Measurements from ENCODE around the gene CUX1.

Gene CUX1

DNA sequence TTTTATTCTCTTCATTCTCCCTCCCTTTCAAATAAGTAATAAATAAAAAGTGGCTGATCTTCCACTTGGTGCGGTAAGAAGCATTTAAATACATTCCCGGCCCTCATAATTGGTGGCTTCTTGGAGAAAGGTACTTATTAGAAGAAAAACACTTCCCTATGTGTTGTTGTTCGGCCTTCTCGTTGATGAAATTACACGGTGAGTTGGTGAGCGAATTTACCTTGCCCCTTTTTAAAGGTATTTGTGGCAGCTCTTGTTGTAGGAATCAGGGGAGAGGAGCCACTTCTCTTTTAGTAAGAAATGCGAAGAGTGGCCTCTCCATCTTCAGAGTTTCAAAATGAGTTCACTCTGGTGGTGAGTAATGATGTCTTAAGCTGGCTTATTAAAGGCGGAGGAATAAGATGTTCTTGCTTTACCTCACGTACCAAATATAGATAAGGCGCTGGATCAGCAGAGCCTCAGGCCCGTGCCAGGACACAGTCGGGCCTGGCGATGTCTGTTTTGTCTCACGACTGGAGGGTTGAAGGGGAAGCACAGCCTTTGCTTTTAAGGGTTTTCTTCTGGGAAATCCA lies 135.9 kb downstream of the CUX1 start:
- Mint-ChIP-seq H3K4me1 (peaks cover 51% of the 10 kb centered on the region), H3K27me3 (ENCODE audit: low read depth, poor library complexity) (no peaks in the 10 kb centered on the region), H3K4me3 (no peak overlapping the region), H3K9me3 (no peaks in the 10 kb centered on the region), H3K36me3 (ENCODE audit: low read depth) (peaks cover 31% of the 10 kb centered on the region), H3K27ac (peak overlapping the region; percentile 81)
- no peak for DNase-seq
- TF ChIP-seq, protein P1, sequence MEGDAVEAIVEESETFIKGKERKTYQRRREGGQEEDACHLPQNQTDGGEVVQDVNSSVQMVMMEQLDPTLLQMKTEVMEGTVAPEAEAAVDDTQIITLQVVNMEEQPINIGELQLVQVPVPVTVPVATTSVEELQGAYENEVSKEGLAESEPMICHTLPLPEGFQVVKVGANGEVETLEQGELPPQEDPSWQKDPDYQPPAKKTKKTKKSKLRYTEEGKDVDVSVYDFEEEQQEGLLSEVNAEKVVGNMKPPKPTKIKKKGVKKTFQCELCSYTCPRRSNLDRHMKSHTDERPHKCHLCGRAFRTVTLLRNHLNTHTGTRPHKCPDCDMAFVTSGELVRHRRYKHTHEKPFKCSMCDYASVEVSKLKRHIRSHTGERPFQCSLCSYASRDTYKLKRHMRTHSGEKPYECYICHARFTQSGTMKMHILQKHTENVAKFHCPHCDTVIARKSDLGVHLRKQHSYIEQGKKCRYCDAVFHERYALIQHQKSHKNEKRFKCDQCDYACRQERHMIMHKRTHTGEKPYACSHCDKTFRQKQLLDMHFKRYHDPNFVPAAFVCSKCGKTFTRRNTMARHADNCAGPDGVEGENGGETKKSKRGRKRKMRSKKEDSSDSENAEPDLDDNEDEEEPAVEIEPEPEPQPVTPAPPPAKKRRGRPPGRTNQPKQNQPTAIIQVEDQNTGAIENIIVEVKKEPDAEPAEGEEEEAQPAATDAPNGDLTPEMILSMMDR (IDR thresholded peaks at IDR 0.05), result no peak

DNA sequence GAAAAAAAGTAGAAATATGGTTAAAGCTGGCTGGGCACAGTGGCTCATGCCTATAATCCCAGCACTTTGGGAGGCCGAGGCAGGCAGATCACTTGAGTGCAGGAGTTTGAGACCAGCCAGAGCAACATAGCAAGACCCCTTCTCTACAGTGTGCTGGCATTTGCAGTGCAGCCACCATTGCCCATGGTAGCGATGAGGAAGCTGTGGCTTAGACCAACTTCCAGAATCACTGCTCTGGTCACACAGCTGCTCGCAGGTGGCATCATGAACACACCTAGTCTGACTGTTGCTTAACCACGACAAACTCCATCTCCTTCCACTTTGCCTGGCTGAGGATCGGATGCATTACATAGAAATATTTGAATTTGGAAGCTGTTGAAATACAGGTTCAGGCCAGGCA lies 137.1 kb downstream of the CUX1 start:
- Mint-ChIP-seq H3K27me3 (ENCODE audit: low read depth, poor library complexity) (no peaks in the 10 kb centered on the region), H3K4me3 (no peak overlapping the region), H3K36me3 (ENCODE audit: low read depth) (peaks cover 27% of the 10 kb centered on the region), H3K27ac (no peak overlapping the region), H3K9me3 (no peaks in the 10 kb centered on the region), H3K4me1 (peaks cover 59% of the 10 kb centered on the region)
- TF ChIP-seq, protein P1 (IDR thresholded peaks at IDR 0.05), result no peak
- no peak for DNase-seq

DNA sequence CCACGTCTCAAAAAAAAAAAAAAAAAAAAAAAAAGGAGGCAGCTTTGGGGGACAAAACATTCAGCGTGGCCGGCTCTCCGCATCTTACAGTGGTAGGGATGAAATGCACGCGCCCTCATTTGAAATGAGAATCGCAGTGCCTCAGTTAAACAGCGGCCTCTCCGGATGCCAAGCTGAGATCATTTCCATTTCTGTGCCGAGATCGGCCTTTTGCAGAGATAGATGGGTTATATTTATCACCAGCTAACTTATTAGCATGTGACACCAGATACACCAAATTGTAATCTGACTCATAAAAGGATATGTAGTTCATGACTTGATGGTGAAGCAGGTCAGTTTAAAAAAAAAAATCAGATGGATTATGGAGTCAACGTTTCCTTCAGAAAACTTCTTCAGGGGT lies 138.7 kb downstream of the CUX1 start:
- Mint-ChIP-seq H3K27ac (no peak overlapping the region), H3K27me3 (ENCODE audit: low read depth, poor library complexity) (no peaks in the 10 kb centered on the region), H3K9me3 (no peaks in the 10 kb centered on the region), H3K4me3 (no peak overlapping the region), H3K4me1 (peaks cover 62% of the 10 kb centered on the region), H3K36me3 (ENCODE audit: low read depth) (peaks cover 25% of the 10 kb centered on the region)
- TF ChIP-seq, protein P1 (IDR thresholded peaks at IDR 0.05), result no peak
- no peak for DNase-seq

DNA sequence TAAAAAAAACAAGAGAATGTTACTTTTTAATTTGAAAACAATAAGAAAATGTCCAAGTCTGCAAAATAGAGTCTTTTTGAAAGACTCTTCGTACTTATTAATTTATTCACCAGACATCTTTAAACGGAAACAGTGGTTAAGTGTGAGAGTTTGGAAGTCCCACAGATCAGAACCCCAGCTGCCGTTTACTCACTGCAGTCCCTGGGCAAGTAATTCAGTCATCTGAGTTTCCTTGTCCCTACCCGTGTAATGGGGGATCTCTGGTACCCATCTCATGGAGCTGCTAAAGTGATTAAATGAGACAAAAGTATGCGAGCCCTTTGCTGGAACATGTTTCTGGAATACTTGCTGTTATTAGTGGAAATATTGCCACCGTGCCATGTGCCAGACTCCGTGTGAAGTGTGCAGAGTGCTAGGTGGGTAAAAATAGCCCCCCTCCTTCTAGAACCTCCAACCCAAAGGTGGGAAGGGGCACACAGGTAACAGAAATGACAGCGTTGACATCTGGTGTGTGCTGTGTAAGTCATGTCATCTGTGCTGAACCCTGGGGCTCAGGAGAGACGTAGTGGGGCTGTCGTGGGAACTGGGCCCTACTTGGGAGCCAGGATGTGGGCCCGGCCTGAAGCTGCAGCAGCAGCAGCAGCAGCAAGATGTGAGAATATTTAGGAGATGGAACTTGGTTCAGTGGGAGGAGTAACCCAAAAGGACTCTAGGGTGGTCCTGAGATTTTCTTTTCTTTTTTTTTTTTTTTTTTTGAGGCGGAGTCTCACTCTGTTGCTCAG lies 140.5 kb downstream of the CUX1 start:
- DNase-seq, result no peak
- peaks cover 65% of the 10 kb centered on the region for H3K4me1 Mint-ChIP-seq
- H3K27ac Mint-ChIP-seq, result no peak overlapping the region
- TF ChIP-seq, protein P1 (IDR thresholded peaks at IDR 0.05), result no peak
- no peak overlapping the region for H3K4me3 Mint-ChIP-seq
- H3K36me3 Mint-ChIP-seq (ENCODE audit: low read depth), result peaks cover 19% of the 10 kb centered on the region
- H3K9me3 Mint-ChIP-seq, result no peaks in the 10 kb centered on the region
- H3K27me3 Mint-ChIP-seq (ENCODE audit: low read depth, poor library complexity), result peaks cover 3% of the 10 kb centered on the region

DNA sequence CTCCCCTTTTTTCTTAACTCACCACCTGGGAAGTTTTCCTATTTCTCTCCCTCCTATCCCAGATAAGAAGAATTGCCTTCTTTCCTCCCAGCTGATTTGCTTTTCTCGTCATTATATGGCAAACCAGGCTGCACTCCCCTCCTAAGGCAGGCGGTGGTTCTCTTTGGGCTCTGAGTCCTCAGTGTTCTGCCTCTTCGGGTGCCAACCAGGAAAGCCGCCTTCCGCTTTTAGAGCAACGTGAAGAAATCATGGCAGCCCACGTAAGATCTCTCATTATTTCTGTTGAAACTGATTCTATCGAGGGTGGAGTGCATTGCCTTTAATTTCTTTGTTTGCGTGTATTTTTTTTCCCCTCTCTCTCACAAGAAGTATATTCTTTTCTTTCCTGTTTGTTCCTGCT lies 141.9 kb downstream of the CUX1 start:
- peaks cover 63% of the 10 kb centered on the region for H3K4me1 Mint-ChIP-seq
- no peak for DNase-seq
- H3K4me3 Mint-ChIP-seq, result no peak overlapping the region
- peaks cover 3% of the 10 kb centered on the region for H3K27me3 Mint-ChIP-seq (ENCODE audit: low read depth, poor library complexity)
- H3K9me3 Mint-ChIP-seq, result no peaks in the 10 kb centered on the region
- H3K27ac Mint-ChIP-seq, result peak overlapping the region; percentile 69
- TF ChIP-seq, protein P1 (IDR thresholded peaks at IDR 0.05), result no peak
- peaks cover 9% of the 10 kb centered on the region for H3K36me3 Mint-ChIP-seq (ENCODE audit: low read depth)

DNA sequence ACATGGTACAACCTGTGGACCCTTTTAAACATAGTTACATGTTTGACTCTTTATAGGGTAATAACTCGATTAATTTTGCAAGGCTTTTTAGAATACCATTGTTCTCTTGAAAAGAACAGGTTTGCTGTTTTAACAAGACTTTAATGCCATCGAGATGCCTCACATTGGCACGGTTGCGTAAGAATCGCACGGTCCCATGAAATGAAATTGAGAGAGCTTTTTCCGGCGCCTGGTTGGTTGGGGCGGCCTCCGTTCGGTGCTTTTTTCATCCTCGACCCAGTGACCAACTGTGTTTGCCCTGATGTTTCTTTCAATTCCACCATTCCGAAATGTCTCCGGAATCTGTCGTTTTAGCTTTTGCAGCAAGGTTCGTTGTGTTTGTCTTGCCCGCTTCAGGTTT lies 142.4 kb downstream of the CUX1 start:
- DNase-seq, result no peak
- TF ChIP-seq, protein P1 (IDR thresholded peaks at IDR 0.05), result no peak
- H3K9me3 Mint-ChIP-seq, result no peaks in the 10 kb centered on the region
- peaks cover 3% of the 10 kb centered on the region for H3K27me3 Mint-ChIP-seq (ENCODE audit: low read depth, poor library complexity)
- peaks cover 5% of the 10 kb centered on the region for H3K36me3 Mint-ChIP-seq (ENCODE audit: low read depth)
- H3K4me1 Mint-ChIP-seq, result peaks cover 58% of the 10 kb centered on the region
- no peak overlapping the region for H3K27ac Mint-ChIP-seq
- H3K4me3 Mint-ChIP-seq, result no peak overlapping the region
